ENCODE data around the gene BTBD2. TPM values are rescaled to one million over a fixed set of nuclear protein-coding genes. Genes with fewer than 3 reads are reported as not detected.

BTBD2 gene
- total RNA-seq, 1 donor from 2014 or later, result 118 TPM

DNA sequence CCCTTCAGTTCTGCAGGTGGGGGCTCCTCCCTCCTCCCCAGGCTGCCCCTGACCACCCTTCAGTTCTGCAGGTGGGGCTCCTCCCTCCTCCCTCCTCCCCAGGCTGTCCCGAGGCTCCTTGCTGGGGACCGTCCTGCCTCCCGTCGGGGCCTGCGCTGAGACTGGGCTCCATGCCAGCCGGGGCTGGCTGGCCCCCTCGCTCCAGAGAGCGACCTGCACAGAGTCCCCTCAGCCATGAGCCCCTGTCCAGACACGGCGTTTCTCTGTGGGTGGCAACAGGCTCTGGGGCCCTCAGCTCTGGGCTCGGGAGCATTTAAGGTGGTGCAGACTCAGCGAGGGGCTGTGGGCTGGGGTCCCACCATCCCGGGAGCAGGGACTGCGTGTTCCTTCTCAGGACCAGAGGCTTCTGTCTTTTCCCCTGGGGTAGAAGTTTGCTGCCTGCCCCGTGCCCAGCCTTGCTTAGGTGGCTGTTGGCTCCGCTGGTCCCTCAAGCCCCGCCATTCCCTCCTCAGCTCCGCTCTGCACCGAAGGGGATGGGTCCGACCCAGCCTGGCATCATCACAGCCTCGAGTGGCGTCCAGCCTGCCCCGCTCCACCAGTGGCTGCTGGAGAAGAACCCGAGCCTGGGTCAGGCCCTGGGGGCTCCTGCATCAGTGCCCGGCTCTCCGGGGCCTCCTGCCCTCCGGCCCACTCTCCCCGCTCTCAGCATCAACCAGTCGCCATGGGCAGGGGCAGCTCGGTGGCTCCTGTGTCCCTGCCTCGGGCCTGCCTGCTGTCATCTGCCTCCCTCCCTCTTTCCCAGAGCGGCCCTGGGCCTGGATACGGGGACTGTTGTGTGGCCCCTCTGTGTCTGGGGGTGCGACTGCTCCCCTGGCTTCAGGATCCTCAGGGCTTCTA, 47.0 kb downstream of the BTBD2 start:
- DNase-seq (ENCODE audit: extremely low spot score, unreplicated experiment), result no peak
- H3K27me3 Mint-ChIP-seq, result no peaks in the 10 kb centered on the region
- no peak for TF ChIP-seq CTCF (conservative IDR thresholded peaks at IDR 0.05)
- H3K27ac Mint-ChIP-seq, result no peak overlapping the region
- H3K9me3 Mint-ChIP-seq, result no peaks in the 10 kb centered on the region
- no peaks in the 10 kb centered on the region for H3K36me3 Mint-ChIP-seq
- H3K4me1 Mint-ChIP-seq (ENCODE audit: unreplicated experiment), result peaks cover 6% of the 10 kb centered on the region
- no peak overlapping the region for H3K4me3 Mint-ChIP-seq

DNA sequence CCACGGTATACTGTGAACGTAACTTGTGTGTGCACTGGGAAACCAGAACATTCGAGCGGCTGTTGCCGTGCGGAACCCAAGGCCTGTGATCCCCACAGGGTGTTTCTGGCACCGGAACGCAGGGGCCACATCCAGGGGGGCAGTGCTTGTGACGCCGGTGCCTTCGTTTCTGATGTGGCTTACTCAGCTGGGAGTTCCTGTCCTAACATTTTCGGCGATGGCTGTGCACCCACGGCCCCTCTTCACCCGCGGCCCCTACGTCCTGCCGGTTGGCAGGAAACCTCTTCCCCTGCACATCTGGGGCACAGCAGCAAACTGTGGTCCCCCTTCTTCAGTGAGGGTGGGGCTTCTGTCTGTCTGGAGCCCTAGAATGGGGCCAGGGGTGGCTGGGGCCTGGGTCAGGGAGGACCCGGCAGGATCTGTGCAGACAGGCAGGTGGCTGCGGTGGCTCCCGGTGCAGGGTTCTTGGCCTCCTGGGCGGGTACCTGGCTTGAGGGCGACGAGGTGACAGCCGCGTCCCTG, 48.4 kb downstream of the BTBD2 start:
- H3K9me3 Mint-ChIP-seq, result no peaks in the 10 kb centered on the region
- no peaks in the 10 kb centered on the region for H3K36me3 Mint-ChIP-seq
- DNase-seq (ENCODE audit: extremely low spot score, unreplicated experiment), result no peak
- no peak overlapping the region for H3K4me3 Mint-ChIP-seq
- no peak overlapping the region for H3K27ac Mint-ChIP-seq
- TF ChIP-seq CTCF (conservative IDR thresholded peaks at IDR 0.05), result no peak
- peaks cover 6% of the 10 kb centered on the region for H3K4me1 Mint-ChIP-seq (ENCODE audit: unreplicated experiment)
- no peaks in the 10 kb centered on the region for H3K27me3 Mint-ChIP-seq

- Mint-ChIP-seq H3K36me3 (no peaks in the 10 kb centered on the region), H3K4me3 (no peak overlapping the region), H3K4me1 (ENCODE audit: unreplicated experiment) (peaks cover 14% of the 10 kb centered on the region), H3K27me3 (no peaks in the 10 kb centered on the region), H3K9me3 (no peaks in the 10 kb centered on the region), H3K27ac (no peak overlapping the region)
- DNase-seq (ENCODE audit: extremely low spot score, unreplicated experiment), result no peak
- TF ChIP-seq CTCF (conservative IDR thresholded peaks at IDR 0.05), result no peak
Measured at GRCh38 chr19:1962674-1963073, 52.8 kb downstream of the BTBD2 start.

DNA sequence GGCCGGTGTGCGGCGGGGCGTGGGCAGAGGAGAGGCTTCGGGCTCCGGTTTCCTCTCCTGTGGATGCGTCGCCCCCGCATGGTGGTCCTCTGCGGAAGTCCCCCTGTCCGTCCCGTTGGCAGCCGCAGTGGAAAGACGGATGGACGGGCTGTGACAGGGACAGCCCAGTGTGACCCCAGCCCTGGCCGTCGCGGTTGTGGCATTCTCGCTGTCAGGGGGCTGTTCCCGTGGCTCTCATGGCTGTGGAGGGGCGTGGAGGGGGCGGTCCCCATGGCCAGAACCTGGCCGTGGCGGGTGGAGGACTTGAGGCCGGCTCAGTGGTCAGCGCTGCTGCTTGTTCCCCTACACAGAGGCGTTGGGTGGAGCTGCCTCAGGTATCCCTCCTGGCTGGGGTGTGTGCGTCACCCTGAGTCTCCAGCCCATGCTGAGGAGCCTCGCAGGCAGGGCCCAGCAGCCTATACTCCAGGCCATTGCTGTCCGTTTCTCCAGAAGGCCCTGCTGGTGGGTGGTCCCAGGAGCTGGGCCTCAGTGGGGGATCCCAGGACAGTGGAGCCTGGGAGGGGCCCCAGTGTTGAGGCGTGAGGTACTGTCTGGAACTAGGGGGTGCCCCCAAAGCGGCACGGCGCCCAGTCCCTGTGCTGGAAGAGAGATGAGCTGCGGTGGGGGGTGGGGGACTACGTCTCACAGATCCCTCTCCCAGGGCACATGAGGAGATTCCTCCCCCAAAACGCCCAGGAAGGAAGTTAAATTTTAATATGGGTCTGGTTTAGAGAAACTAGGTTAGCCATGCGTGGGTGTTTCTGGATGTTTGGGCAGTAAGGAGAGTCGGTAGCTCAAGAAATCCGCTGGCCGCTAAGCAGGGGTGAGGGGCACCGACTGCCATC, 54.3 kb downstream of the BTBD2 start:
- H3K27me3 Mint-ChIP-seq, result no peaks in the 10 kb centered on the region
- no peaks in the 10 kb centered on the region for H3K9me3 Mint-ChIP-seq
- H3K4me3 Mint-ChIP-seq, result no peak overlapping the region

More for the DNA sequence above, 54.3 kb downstream of the BTBD2 start:
- Mint-ChIP-seq H3K4me1 (ENCODE audit: unreplicated experiment) (peaks cover 12% of the 10 kb centered on the region), H3K27ac (no peak overlapping the region), H3K36me3 (no peaks in the 10 kb centered on the region)
- TF ChIP-seq CTCF (conservative IDR thresholded peaks at IDR 0.05), result no peak
- no peak for DNase-seq (ENCODE audit: extremely low spot score, unreplicated experiment)
